ENCODE data around the gene LOC101059915.
"Not testable (repeated sequence)": the region's sequence is repeated elsewhere in the genome, so short reads cannot be mapped to it uniquely, and the experiment has no call there.

The LOC101059915 gene

DNA sequence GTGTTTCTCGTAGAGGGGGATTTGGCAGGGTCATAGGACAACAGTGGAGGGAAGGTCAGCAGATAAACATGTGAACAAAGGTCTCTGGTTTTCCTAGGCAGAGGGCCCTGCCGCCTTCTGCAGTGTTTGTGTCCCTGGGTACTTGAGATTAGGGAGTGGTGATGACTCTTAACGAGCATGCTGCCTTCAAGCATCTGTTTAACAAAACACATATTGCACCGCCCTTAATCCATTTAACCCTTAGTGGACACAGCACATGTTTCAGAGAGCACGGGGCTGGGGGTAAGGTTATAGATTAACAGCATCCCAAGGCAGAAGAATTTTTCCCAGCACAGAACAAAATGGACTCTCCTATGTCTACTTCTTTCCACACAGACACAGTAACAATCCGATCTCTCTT, 22.9 kb upstream of the LOC101059915 start:
- DNase-seq = not testable (repeated sequence)

DNA sequence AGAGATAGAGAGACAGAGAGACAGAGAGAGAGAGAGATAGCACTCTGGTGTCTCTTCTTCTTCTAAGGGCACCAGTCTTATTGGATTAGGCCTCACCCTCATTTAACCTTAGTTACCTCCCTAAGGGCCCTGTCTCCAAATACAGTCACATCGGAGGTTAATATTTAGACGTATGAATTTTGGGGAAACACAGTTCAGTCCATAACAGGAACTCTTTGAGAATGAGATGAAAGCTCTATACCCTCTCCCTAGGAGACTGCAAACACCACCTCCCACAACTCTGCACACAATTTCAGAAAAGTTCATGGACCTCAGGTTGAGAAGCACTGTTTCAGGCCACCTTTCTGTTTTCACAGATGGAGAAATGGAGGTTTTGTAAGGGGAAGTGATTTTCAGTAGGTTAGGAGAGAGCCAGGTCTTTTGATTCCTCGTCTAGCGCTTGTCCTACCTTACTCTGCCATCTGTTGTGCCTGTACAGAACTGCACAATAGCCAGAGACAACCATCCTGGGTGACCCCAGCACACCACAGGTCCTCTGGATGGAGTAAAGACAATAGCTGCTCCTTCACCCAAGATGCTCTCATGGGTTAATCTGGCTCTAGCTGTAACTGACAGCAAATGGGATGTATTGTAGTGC, 16.9 kb upstream of the LOC101059915 start:
- no peak for DNase-seq

DNA sequence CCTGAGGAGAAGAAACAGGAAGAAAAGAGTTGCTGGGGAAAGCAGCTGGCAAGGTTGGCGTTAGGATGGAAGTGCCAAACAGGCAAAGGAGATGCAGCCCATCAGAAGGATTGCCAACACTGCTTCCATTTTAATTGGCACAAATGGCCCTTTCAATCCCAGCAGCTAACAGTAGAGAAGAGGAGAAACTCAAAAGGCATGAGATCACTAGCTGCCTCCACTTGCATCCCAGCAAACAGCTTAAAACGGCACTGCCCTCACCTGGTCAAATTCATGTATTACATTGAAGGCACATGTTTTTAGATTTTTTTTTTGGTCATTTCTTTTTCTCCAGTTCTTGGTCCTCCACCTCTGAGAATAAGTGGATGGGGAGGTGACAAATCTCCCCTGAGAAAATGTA, 14.9 kb upstream of the LOC101059915 start:
- no peak for DNase-seq

DNA sequence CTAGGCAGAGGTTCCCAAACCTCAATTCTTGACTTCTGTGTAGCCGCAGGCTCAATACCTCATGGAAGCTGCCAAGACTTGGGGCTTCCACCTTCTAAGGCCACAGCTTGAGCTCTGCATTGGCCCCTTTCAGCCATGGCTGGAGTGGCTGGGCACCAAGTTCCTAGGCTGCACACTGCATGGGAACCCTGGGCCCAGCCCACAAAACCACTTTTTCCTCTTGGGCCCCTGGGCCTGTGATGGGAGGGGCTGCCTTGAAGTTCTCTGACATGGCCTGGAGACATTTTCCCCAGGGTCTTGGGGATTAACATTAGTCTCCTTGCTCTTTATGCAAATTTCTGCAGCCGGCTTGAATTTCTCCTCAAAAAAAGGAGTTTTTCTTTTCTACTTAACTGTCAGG, 14.0 kb upstream of the LOC101059915 start:
- no peak for DNase-seq

DNA sequence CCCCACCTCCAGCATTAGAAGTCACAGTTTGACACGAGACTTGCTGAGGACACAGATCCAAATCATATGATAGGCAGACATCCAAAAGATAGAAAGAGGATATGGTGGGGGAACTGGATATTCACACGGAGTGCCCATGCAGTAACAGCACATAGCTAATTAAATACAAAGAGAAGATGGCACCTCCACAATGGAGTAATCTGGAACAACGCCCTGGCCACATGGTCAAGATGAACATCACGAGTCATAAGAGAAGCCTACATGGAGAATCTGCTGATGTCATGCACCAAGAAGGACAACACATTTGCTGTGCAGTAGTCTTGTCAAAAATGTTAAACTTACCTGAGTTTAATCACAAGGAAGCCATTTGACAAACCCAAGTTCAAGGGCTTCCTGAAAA, 10.1 kb upstream of the LOC101059915 start:
- no peak for DNase-seq

DNA sequence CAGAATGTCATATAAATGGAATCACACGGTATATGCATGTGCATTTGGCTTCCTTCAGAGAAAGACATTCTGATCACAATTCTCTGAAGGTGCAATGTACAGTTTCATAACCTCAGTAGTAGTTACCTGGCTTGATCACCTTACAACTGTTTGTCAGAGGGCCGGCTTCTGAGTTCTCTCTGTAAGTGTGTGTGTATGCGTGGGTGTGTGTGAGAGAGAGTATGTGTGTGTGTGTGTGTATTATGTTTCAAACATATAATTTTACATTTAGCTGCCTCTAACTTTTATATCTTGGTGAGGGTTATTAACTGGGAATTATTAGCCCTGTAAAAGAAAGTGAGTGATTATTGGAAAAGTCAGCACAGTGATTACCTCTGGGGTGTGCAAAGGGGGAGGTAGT, 8.0 kb upstream of the LOC101059915 start:
- DNase-seq = no peak

DNA sequence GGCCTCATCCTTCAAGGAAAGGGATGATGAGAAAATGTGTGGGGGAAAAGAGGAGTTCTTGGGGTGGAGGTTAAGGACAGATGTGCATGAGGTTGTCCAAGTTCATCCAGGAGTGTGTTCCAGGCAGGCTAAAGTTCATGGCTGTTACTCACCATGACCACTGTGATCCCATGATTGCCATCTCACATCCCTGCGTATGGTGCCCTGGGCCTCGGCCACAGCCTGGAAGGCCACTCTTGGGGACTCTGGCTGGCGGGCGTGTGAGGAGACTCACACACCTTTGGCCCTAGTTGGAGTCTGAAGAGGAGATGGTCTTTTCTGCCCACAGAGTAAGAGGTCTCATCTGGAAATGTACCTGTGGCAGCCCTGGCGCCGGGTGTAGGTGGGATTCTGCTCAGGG, 7.4 kb upstream of the LOC101059915 start:
- DNase-seq = no peak

DNA sequence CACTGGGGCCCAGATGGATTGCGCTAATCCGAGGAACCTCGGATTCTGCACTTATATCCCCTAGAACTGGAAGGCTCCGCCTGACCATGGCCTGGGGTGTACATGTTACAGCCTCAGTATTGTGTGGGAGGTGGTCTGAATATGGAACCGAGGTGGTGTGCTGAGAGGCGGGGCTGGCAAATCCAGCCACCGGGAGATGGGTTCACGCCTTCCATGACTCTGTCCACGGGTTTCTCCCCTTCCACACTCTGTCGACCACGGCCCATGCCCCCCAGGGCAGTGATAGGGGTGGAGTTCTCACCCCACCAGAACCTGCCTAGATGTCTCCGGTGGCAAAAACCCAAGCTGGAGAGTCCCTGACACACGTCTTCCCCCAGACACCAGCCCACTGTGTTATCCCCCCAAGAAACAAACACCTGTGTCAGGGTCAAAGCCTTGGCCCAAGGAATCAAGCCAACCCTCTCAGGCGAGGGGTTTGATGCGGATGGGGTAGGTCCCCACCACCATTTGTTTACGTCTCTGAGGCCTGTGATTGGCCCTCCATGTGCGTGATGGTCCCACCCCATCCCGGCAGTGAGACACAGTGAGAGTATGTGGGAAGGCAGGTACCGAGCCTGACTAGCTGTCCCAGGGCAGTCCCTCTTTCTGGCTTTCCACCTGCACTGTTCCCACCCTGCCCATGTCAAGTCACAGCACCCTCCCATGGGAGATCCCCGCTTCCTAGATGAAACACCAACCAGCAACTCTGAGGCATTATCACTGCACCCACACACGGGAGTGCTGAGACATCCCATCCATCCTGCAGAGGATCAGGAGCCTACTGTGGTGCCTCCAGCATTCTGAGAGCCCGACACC, 6.6 kb upstream of the LOC101059915 start:
- DNase-seq = no peak

DNA sequence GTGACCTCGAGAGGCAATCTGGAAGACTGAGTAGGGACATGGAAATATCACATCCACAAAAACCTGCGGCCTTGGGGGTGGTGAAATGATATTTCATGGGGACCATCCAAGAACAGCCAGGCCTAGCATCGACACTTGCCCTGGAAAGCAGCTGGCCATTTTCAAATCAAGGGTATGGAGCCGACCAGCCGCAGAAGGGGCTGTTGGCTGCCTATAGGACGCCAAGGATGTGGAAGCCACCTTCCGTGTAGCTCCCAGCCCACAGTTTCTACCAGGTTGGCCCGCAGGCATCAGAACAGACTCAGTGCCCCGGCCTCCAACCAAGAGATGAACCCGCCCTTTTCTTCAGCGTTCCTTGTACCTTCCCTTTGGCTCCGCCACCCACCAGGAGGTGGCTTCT, 5.4 kb upstream of the LOC101059915 start:
- no peak for DNase-seq

DNA sequence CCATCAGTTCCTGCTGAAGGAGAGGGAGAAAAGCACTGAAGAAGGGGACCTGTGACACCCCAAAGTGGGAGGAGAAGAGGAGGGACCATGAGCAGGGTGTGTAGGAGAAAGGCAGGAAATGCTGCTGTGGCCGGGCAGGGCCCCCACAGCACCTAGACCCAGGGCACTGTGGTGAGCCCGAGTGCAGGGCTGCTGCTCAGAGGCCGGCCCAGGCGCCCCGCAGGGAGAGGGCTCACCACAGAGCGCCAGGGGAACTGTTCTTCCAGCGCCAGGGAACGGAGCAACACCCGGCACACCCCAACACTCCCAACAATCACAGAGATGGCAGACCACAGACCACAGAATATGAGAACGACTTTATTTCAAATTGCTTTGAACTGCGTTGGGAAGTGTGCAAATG, 4.7 kb upstream of the LOC101059915 start:
- DNase-seq = not testable (repeated sequence)

DNA sequence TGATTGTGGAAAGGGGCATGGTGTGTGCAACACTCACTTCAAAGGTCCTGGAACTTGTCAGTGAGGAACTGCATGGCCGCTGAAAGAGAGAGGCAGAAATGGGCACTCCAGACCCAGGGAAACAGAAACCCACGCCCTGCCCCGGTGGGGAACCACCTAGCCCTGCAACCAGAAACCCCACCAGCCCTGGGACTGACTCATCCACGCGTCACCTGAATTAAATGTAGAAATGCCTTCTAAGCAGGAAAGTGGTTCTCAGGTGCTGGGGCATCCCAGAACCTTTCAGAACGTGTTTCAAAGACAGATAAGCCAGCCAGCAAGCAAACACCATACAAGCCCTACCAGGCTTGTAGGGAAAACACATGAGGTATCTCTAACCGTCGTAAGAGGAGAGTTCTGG, 4.1 kb upstream of the LOC101059915 start:
- DNase-seq = not testable (repeated sequence)

DNA sequence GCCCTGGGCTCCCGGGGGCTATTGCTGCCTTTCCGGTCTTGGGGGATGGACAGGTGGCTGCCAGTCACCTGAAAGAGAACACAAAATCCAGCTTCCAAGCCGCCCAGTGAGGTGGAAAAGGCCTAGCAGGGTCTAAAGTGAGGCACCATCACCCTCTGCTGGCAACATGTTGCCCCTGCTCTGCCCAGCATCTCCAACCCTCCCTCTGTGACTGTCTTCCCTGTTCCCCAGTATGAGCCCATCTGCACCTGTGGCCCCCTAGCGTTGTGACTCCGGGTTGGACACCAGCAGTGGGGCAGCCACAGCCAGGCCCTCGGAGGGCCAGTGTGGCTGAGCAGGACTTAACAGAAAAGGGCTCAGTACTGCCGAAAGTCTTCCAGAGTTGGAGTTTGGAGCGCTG, 3.1 kb upstream of the LOC101059915 start:
- not testable (repeated sequence) for DNase-seq

DNA sequence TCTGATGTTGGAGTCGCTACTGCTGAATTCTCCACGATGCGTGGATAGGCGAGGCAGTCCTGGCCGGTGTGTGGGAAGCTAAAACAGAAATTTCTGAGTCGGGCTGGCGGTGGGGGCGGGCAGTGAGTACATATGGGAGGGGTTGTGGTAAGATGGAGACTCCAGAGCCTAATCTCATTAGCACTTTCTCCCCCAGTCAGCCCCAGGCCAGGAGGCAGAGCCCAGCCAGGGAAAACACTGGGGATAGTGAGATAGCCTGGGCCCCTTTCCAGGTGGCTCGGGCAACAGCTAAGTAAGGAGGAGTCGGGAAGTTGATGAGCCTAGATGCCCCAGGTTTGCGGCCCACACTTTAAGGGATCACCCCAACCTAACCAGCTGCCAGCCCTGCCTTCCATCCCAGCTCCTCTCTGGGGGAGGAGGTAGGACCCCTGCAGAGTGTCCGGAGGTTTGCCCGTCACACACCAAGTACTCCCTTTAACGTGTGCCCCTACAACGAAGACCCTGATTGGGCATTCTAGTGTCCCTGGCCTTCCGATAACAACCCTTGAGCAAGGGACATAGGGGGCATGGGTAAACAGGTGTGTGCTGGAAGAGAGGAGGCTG, 2.4 kb upstream of the LOC101059915 start:
- DNase-seq = no peak

DNA sequence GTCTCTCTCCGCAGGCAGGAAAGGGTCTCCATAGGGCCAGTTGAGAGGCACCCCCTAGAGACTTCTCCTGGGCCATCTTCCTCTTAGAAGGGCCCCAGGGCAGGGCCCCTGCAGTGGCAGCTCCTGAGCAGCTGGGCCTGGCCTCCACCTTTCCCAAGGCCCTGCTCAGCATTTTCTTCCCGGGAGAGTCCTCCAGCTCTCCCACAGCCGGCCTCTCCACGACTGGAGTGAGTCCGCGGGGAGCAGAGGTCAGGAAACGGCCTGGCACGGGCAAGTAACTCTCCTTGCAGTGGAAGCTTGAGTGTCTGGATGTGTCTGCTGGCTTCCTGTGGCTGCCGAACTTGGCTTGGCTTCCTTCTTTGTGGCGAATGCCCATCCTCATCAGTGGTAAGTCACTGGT, 1.6 kb upstream of the LOC101059915 start:
- no peak for DNase-seq

DNA sequence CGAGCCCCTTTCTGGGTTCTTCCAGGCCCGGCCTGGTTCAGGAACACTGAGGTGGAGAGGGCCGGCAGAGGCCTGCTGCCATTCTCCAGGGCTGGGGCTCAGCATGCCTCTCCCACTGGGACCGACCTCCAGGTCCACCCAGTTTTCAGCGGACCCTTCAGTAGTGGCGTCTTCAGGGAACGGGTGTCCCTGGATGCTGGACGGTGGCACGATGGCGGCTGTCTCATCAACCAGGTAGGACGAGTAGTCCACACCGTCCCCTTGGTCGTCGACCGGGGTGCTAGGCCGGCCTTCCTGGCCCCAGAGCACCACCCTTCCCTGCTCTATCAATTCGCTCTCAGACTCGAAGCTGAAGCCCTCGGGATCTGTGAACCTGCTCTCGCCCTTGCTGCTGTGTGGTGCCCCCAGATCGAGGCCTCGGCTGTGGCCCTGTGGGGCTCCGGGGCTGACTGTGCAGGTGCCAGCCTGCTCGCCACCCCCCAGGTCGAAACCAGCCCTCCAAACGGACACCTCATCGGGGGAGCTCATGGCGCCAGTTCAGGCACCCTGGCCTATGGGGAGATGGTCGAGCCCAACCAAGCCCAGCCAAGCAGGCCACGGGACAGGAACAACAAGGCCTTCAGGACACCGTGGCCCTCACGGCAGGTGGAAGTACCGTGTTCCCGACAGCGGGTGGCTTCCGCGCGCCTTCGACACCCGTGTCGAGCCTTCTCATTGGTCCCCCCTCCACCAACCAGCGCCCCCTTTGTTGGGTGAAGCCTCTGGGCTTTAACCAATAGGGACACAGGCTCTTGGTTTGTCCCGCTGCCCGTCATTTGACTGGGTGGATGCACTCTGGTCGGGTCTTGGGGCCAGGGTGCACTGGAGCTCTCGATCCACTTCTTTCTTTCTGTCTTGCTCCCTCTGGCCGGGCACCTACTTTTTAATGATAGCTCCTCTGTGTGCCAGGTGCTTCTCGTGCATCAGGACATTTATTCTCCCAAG, 814 bp upstream of the LOC101059915 start:
- DNase-seq = no peak

DNA sequence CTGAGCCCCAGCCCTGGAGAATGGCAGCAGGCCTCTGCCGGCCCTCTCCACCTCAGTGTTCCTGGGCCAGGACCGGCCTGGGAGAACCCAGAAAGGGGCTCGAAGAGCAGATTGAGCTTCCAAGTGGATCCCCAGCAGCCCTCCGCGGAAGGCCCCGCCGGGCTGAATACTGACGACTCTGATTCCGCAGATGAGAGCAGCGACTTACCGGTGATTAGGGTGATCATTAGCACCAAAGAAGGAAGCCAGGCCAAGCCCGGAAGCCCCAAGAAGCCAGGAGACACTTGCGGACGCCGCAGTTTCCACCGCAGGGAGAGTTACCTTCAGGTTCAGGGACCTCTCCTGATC, 876 bp downstream of the LOC101059915 start:
- DNase-seq = no peak

DNA sequence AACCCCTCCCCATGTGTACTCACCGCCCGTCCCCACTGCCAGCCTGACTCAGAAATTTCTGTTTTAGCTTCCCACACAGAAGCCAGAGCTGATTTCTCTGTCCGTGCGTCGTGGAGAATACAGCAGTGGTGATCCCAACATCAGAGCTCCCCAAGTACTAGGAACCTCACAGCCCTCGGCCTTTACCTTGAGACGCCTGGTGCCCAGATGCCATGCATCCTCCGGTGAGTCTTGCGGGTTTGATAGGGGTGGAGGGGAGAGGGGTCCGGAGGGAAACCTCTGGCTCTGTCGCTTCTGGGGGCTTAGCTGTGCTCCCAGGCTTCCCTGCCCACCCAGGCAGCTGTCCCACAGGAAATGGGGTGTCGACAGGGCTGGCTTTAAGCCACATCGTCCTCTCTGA, 2.1 kb downstream of the LOC101059915 start:
- DNase-seq = no peak

DNA sequence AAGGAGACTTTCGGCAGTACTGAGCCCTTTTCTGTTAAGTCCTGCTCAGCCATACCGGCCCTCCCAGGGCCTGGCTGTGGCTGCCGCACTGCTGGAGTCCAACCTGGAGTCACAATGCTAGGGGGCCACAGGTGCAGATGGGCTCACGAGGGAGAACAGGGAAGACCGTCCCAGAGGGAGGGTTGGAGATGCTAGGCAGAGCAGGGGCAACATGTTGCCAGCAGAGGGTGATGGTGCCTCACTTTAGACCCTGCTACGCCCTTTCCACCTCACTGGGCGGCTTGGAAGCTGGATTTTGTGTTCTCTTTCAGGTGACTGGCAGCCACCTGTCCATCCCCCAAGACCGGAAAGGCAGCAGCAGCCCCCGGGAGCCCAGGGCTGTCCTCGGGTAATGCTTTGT, 2.6 kb downstream of the LOC101059915 start:
- not testable (repeated sequence) for DNase-seq

DNA sequence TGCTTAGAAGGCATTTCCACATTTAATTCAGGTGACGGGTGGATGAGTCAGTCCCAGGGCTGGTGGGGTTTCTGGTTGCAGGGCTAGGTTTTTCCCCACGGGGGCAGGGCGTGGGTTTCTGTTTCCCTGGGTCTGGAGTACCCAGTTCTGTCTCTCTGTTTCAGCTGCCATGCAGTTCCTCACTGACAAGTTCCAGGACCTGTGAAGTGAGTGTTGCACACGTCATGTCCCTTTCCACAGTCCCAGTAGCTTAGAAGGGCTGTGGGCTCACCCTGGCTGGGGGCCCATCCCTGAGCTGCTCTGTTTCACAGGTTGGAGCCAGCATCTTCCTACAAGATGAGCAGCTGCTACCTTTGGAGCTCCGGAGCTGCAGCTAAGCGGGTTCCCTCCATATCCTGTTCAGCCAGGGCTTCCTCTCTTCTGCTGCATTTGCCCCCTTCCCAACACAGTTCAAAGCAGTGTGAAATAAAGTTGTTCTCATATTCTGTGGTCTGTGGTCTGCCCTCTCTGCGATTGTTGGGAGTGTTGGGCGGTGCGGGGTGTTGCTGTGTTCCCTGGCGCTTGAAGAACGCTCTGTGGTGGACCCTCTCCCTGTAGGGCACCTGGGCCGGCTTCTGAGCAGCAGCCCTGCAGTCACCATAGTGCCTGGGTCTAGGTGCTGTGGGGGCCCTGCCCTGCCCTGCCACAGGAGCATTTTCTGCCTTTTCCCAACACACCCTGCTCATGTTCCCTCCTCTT, 3.9 kb downstream of the LOC101059915 start:
- no peak for DNase-seq

DNA sequence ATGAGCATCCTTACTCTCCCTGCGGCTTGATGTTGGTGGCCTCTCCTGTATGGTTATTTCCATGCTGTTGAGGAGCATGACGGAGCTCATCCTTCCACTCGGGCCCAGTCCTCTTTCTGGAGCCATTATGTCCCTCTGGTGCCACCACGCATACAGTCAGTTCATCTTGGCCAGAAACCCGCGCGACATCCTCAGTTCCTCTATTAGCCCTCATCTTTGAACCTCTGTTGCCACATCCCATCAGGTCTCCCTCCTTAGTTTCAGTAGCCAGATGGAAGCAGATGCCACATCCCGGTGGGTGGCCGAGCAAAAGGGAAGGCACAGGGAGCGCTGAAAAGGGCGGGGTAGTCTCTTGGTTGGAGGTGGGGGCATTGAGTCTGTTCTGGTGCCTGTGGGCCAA, 4.6 kb downstream of the LOC101059915 start:
- no peak for DNase-seq

DNA sequence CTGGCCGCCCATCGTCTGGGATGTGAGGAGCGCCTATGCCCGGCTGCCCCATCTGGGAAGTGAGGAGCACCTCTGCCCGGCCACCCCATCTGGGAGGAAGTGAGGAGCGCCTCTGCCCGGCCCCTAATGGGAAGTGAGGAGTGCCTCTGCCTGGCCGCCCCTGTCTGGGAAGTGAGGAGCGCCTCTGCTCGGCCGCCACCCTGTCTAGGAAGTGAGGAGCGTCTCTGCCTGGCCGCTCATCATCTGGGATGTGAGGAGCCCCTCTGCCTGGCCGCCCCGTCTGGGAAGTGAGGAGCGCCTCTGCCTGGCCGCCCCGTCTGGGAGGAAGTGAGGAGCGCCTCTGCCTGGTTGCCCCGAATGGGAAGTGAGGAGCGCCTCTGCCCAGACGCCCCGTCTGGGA, 8.3 kb downstream of the LOC101059915 start:
- DNase-seq = not testable (repeated sequence)

Measured in left hindlimb (tissue), 1 donor.